Measurements from ENCODE around the gene RING1.

GRCh38 chr6:33183071-33183683 lies 25.1 kb upstream of the RING1 start:
- TF ChIP-seq CTCF (IDR thresholded peaks at IDR 0.05), result no peak
- no peak for TF ChIP-seq POLR2A (IDR thresholded peaks at IDR 0.05)
